Vagina (tissue), 2 donors: ENCODE results near the gene TENM4.

Experiments
- CTCF ChIP-seq, 3 experiments: fragments of 450-650 bp in 2 of 3; fragments of 200-600 bp in 1 of 3; sonication (generic) in 1 of 3; IDR thresholded peaks; one replicate each; pipeline ENCODE4 v1.5.1; 2017 to 2019; ENCODE audit warnings: antibody characterized with exemption in 3 of 3, mild to moderate bottlenecking in 2 of 3, moderate library complexity in 2 of 3
- POLR2AphosphoS5 ChIP-seq, 2 donors: sonication (generic); formaldehyde crosslinking; IDR thresholded peaks; one replicate each; pipeline ENCODE4 v1.9.0; 2017; ENCODE audit warnings: antibody characterized with exemption in 2 of 2, mild to moderate bottlenecking in 2 of 2, low read depth in 1 of 2; ENCODE audit not compliant: insufficient read depth in 1 of 2

- no peak for TF ChIP-seq POLR2AphosphoS5 (IDR thresholded peaks at IDR 0.05; ENCODE audit: insufficient read depth in 1 of 2, low read depth in 1 of 2)
- TF ChIP-seq CTCF (IDR thresholded peaks at IDR 0.05) = no peak
Measured at GRCh38 chr11:79294845-79295731, 145.7 kb downstream of the TENM4 start.
